Measurements from ENCODE around the gene CPSF4.

DNA sequence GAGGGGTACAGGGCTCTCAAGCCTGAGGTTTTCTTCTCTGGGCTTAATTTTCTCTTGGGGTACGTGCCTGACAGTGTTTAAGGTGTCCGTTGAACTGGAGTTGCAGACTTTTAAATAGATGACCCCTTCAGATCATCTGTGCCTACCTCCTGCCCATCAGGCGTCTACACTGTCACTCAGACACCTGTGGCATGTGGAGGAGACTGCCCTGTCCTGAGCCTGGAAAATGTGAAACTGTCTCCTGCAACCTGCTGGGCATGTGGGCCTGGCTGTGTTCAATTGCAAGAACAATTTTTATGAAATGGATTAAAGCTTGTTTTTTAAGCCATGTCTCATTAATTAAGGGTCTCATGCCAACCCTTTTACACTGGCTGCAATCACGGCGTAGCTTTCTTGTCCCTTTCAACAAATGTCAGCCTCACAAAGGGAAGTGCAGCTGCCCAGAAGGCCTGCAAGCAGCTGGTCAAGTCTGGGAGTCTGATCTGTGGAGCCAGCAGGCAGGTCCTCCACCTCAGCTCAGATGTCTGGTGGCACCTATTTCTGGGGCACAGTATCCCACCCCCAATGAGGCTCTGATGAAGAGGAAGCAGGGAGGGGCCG lies 18.4 kb downstream of the CPSF4 start:
- TF ChIP-seq POLR2A (IDR thresholded peaks at IDR 0.05) (no peak), CTCF (IDR thresholded peaks at IDR 0.05 in 4 of 5, conservative IDR thresholded peaks at IDR 0.05 in 1 of 5) (no peak)

Measured in gastrocnemius medialis (tissue), 4 donors.